Measurements from ENCODE around the gene GRB7. TPM values are rescaled to one million over a fixed set of nuclear protein-coding genes. Genes with fewer than 3 reads are reported as not detected.

GRB7 gene
- total and polyA plus RNA-seq, 2 of the 4 experiments (the other 2 are of a cell fraction), result 0.18 to 0.36 TPM

DNA sequence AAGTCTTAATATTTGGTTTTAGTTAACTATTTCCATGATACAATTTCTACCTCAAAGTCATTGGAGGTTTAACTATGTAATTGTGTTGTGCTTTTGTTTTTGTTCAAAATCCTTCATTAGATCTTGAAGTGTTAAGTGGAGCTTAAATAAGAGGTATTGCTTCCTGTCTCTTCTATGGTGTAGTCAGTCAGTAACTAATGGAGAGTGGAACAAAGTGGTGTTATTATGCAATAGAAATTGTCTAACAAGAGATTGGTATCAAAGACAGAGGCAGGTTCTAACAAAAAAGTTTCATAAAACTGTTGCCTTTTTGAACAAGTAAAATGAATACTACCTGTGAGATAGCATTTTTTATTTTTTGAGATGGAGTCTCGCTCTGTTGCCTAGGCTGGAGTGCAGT, 45.2 kb downstream of the GRB7 start:
- dilution Hi-C loops (cut with HindIII; ENCODE audit: low sequenced_read_pairs, unreplicated experiment), result no loop called here
- Histone ChIP-seq H3K27me3 (ENCODE audit: control insufficient read depth, insufficient read depth, low read length) (peaks cover 40% of the 10 kb centered on the region), H3K9ac (ENCODE audit: low read depth, low read length) (no peak overlapping the region), H2AFZ (replicated peaks; ENCODE audit: low read length, poor library complexity) (no peak overlapping the region), H2AK5ac (ENCODE audit: low read depth, low read length) (no peak overlapping the region), H3K36me3 (ENCODE audit: control insufficient read depth, insufficient read depth, low read length) (no peaks in the 10 kb centered on the region), H3K4me2 (ENCODE audit: low read depth, low read length) (no peak overlapping the region), H3K4ac (ENCODE audit: low read depth, low read length) (no peak overlapping the region), H3K9me1 (ENCODE audit: insufficient read depth, low read length) (no peaks in the 10 kb centered on the region), H2BK20ac (ENCODE audit: low read depth, low read length) (no peak overlapping the region), H3K18ac (ENCODE audit: low read depth, low read length) (no peak overlapping the region), H4K91ac (ENCODE audit: insufficient read depth, low read depth, low read length) (no peak overlapping the region), H4K20me1 (ENCODE audit: insufficient read depth, low read length) (no peaks in the 10 kb centered on the region), H3K4me1 (ENCODE audit: control insufficient read depth, insufficient read depth, low read length) (no peaks in the 10 kb centered on the region), H3K9me3 (ENCODE audit: control insufficient read depth, insufficient read depth, low read length) (no peaks in the 10 kb centered on the region), H3K27ac (ENCODE audit: insufficient read depth, low read length) (no peak overlapping the region), H3K79me1 (ENCODE audit: low read depth in 1 of 2, low read length in 2 of 2) (no peaks in the 10 kb centered on the region), H2BK15ac (ENCODE audit: low read depth, low read length) (no peak overlapping the region), H3K56ac (ENCODE audit: extremely low read depth, insufficient read depth, low read length) (no peak overlapping the region), H4K5ac (ENCODE audit: low read depth, low read length) (no peak overlapping the region), H3K14ac (replicated peaks; ENCODE audit: low read depth, low read length) (no peak overlapping the region), H3K23ac (ENCODE audit: low read depth, low read length) (no peak overlapping the region), H2BK5ac (ENCODE audit: low read depth, low read length, poor library complexity, severe bottlenecking) (no peak overlapping the region), H2BK120ac (ENCODE audit: low read depth, low read length) (no peak overlapping the region), H2AK9ac (replicated peaks; ENCODE audit: low read depth, low read length, poor library complexity) (no peak overlapping the region), H3K4me3 (ENCODE audit: insufficient read depth, low read depth, low read length) (no peak overlapping the region), H4K8ac (ENCODE audit: low read depth in 2 of 2, low read length in 2 of 2) (no peak overlapping the region)
- BruUV-seq (replicated peaks), result no TSS peak
- intact Hi-C loops (cut with micrococcal nuclease), result loop anchor here (5.0 kb wide), 1 partner anchor 39 kb away; no protein-coding TSS in a partner anchor
- in situ Hi-C loops (cut with MboI; ENCODE audit: low sequenced_read_pairs), result no loop called here
- CTCF ChIA-PET, result no interaction called here
- POLR2A ChIA-PET (ENCODE audit: unreplicated experiment), result no interaction called here
- TF ChIP-seq RFX5 (IDR thresholded peaks at IDR 0.05; ENCODE audit: low read depth, low read length) (no peak), CEBPB (IDR thresholded peaks at IDR 0.05; ENCODE audit: low read depth, low read length) (0 out of 2 replicates have a peak, but pooled peaks have one; percentile 22)
- ATAC-seq (ENCODE audit: low read depth), result no peak
- no CpG with 5 or more reads among the region's 1 CpG for WGBS, 2 experiments (ENCODE audit: extremely low coverage in 2 of 2, insufficient read length in 1 of 2)
- DNase-seq, result no peak

All from IMR-90 (cell line).